Aorta (tissue), 5 donors: Measurements from ENCODE around the gene NEK1. TPM values are rescaled to one million over a fixed set of nuclear protein-coding genes. Genes with fewer than 3 reads are reported as not detected.

Source experiments
- ATAC-seq: fragments of 200-7000 bp; cut with Tn5 transposase; one replicate; pipeline ENCODE4 v1.9.1; 2022; ENCODE audit warnings: moderate library complexity; ENCODE audit not compliant: low FRiP score
- DNase-seq, 2 donors: peaks; one replicate each; pipeline ENCODE4 v3.0.0-alpha.2; 2020
- H3K27ac ChIP-seq, 2 donors: one replicate each; pipeline ENCODE4 v1.5.1; 2013; ENCODE audit warnings: low read length in 2 of 2, mild to moderate bottlenecking in 2 of 2, moderate library complexity in 2 of 2, control low read depth in 1 of 2, inconsistent platforms in 1 of 2, low read depth in 1 of 2
- H3K27me3 ChIP-seq, 2 donors: one replicate each; pipeline ENCODE4 v1.6.1; 2013; ENCODE audit warnings: control low read depth in 1 of 2, low read length in 1 of 2, mild to moderate bottlenecking in 1 of 2, moderate library complexity in 1 of 2; ENCODE audit not compliant: insufficient read depth in 2 of 2, control insufficient read depth in 1 of 2
- H3K36me3 ChIP-seq, 2 donors: one replicate each; pipeline ENCODE4 v1.6.1; 2013; ENCODE audit warnings: control low read depth in 1 of 2, low read length in 1 of 2, mild to moderate bottlenecking in 1 of 2; ENCODE audit not compliant: insufficient read depth in 2 of 2, control insufficient read depth in 1 of 2
- H3K4me1 ChIP-seq, 2 donors: one replicate each; pipeline ENCODE4 v1.6.1; 2013; ENCODE audit warnings: low read length in 2 of 2, control low read depth in 1 of 2, mild to moderate bottlenecking in 1 of 2, moderate library complexity in 1 of 2; ENCODE audit not compliant: insufficient read depth in 2 of 2, control insufficient read depth in 1 of 2
- H3K4me3 ChIP-seq, 2 donors: one replicate each; pipeline ENCODE4 v1.5.1; 2013; ENCODE audit warnings: low read length in 2 of 2, control low read depth in 1 of 2, mild to moderate bottlenecking in 1 of 2
- H3K9me3 ChIP-seq: one replicate; pipeline ENCODE4 v1.6.1; 2013; ENCODE audit warnings: mild to moderate bottlenecking, low read length; ENCODE audit not compliant: control insufficient read depth
- WGBS, 2 donors: extraction: QIAGEN DNeasy Blood & Tissue Kit; methylation state at CpG; one replicate each; pipeline ENCODE4 v1.1.7; 2013; 5-methylcytosine and 5-hydroxymethylcytosine counted together
- intact Hi-C, 2 donors: fragments of 100-400 bp; cut with DNase I; formaldehyde crosslinking; loops; one replicate each; pipeline versions ENCODE4 v1.14.2 to v1.15.0; 2022
- long read RNA-seq, 2 donors: library from polyadenylated mRNA; unstranded; transcript quantifications; one replicate each; pipeline ENCODE4 v2.0.0, GENCODE V29; 2020 to 2021
- polyA plus RNA-seq, 2 donors: library from polyadenylated mRNA; stranded (reverse); fragments of 200-250 nt; gene quantifications; one replicate each; pipeline ENCODE4 v1.2.3, GENCODE V29; 2013
- total RNA-seq, 2 donors: library from RNA; stranded (reverse); fragmentation: NEBNext Ultra II Directional; extraction: Animal tissue kit (Norgen Biotek cat#: 25700); gene quantifications; one replicate each; pipeline ENCODE4 v1.2.1, GENCODE V29; 2021
- donor health status: healthy with polysubstance abuse.
- donor health status: Bipolar disorder and iron deficiency.
- donor health status: DM: no; HTN: no; CAD: no.
- donor health status: DM: no; HTN: no; CAD: no.
- donor health status: DM: yes; HTN: yes; CAD: no.

NEK1 gene
- total RNA-seq (10 to 100 TPM; 17.6 to 24.4 TPM), polyA plus RNA-seq (1 to 10 TPM; 6.7 to 9.4 TPM)
- long read RNA-seq, donor 1, partial matches to known transcripts, result 38 of 58 reads
- long read RNA-seq, donor 1, other reads (novel, unspliced or antisense), result 20 of 58 reads
- long read RNA-seq, donor 2, partial matches to known transcripts, result 8 of 16 reads
- long read RNA-seq, donor 2, other reads (novel, unspliced or antisense), result 8 of 16 reads

GRCh38 chr4:169611991-169612870 lies at the start of gene NEK1:
Gene NEK1, minus strand, starts transcription at chr4:169612583. Its CDS starts 9,953 bp downstream, at chr4:169602630.
- peak within 1 kb of the TSS; percentile 52 to 60 for H3K4me3 ChIP-seq
- intact Hi-C loops, result loop anchor here (10.0 kb wide), 2 partner anchors 143 to 413 kb away; partner anchors contain the start of genes HPF1 (in 1 of the 2) and MFAP3L (in 1 of the 2)
- DNase-seq (peak; percentile 93 to 96), ATAC-seq (peak; percentile 99)
- 0% methylated on average over 61 of the region's 61 CpGs for WGBS, 2 donors
- no peaks in the 10 kb centered on the region for H3K36me3 ChIP-seq
- H3K27me3 ChIP-seq, result no peaks in the 10 kb centered on the region
- H3K4me1 ChIP-seq, result peaks cover 0 to 1% of the 10 kb centered on the region in 2 donors
- H3K9me3 ChIP-seq, result no peaks in the 10 kb centered on the region
- H3K27ac ChIP-seq, result peak within 1 kb of the TSS in 1 of 2 donors; percentile 80

GRCh38 chr4:169661761-169662160 lies 49.4 kb upstream of the NEK1 start:
- Histone ChIP-seq H3K4me1 (no peaks in the 10 kb centered on the region), H3K27ac (no peak overlapping the region), H3K4me3 (no peak overlapping the region), H3K27me3 (no peaks in the 10 kb centered on the region), H3K9me3 (no peaks in the 10 kb centered on the region), H3K36me3 (peaks cover 0 to 2% of the 10 kb centered on the region in 2 donors)
- ATAC-seq (no peak), DNase-seq (no peak)
- intact Hi-C loops, result no loop called here
- WGBS, 2 donors, result 92 to 94% methylated on average over 1 of the region's 1 CpG

GRCh38 chr4:169660929-169661328 lies 48.5 kb upstream of the NEK1 start:
- WGBS, 2 donors, result 73 to 75% methylated on average over 3 of the region's 3 CpGs
- no peaks in the 10 kb centered on the region for H3K9me3 ChIP-seq
- DNase-seq (no peak), ATAC-seq (no peak)
- no peaks in the 10 kb centered on the region for H3K4me1 ChIP-seq
- H3K36me3 ChIP-seq, result no peaks in the 10 kb centered on the region
- intact Hi-C loops, result no loop called here
- H3K4me3 ChIP-seq, result no peak overlapping the region
- H3K27me3 ChIP-seq, result no peaks in the 10 kb centered on the region
- H3K27ac ChIP-seq, result no peak overlapping the region

- ATAC-seq (peak; percentile 98), DNase-seq (peak in 1 of 2 donors; percentile 63)
- H3K27ac ChIP-seq, result peak overlapping the region; percentile 40 to 57
- intact Hi-C loops, result loop anchor here in 1 of 2 donors (5.0 kb wide), 1 partner anchor 38 kb away; the partner anchor contains the start of gene CLCN3
- no peaks in the 10 kb centered on the region for H3K4me1 ChIP-seq
- no peaks in the 10 kb centered on the region for H3K9me3 ChIP-seq
- H3K4me3 ChIP-seq, result peak overlapping the region; percentile 76 to 81
- H3K27me3 ChIP-seq, result no peaks in the 10 kb centered on the region
- WGBS, 2 donors, result 2% methylated on average over 14 of the region's 14 CpGs
- no peaks in the 10 kb centered on the region for H3K36me3 ChIP-seq
Measured at GRCh38 chr4:169659716-169660670, 47.6 kb upstream of the NEK1 start.

GRCh38 chr4:169658975-169659715 lies 46.8 kb upstream of the NEK1 start:
- intact Hi-C loops, result loop anchor here in 1 of 2 donors (5.0 kb wide), 1 partner anchor 37 kb away; the partner anchor contains the start of gene CLCN3
- H3K36me3 ChIP-seq, result no peaks in the 10 kb centered on the region
- peak; percentile 4 for ATAC-seq
- DNase-seq, result no peak
- H3K27me3 ChIP-seq, result no peaks in the 10 kb centered on the region
- H3K4me3 ChIP-seq, result no peak overlapping the region
- WGBS, 2 donors, result 52 to 58% methylated on average over 6 of the region's 6 CpGs
- no peaks in the 10 kb centered on the region for H3K9me3 ChIP-seq
- H3K4me1 ChIP-seq, result no peaks in the 10 kb centered on the region
- no peak overlapping the region for H3K27ac ChIP-seq

- DNase-seq (no peak), ATAC-seq (no peak)
- Histone ChIP-seq H3K36me3 (no peaks in the 10 kb centered on the region), H3K27ac (no peak overlapping the region), H3K4me1 (no peaks in the 10 kb centered on the region), H3K4me3 (no peak overlapping the region), H3K9me3 (no peaks in the 10 kb centered on the region), H3K27me3 (no peaks in the 10 kb centered on the region)
- intact Hi-C loops, result loop anchor here in 1 of 2 donors (5.0 kb wide), 1 partner anchor 36 kb away; the partner anchor contains the start of gene CLCN3
- WGBS, 2 donors, result 93% methylated on average over 2 of the region's 2 CpGs
Measured at GRCh38 chr4:169658196-169658595, 45.8 kb upstream of the NEK1 start.

GRCh38 chr4:169657470-169658107 lies 45.2 kb upstream of the NEK1 start:
- H3K36me3 ChIP-seq, result no peaks in the 10 kb centered on the region
- no peak overlapping the region for H3K4me3 ChIP-seq
- no peak for ATAC-seq
- H3K27ac ChIP-seq, result no peak overlapping the region
- DNase-seq, result no peak
- H3K9me3 ChIP-seq, result no peaks in the 10 kb centered on the region
- intact Hi-C loops, result loop anchor here in 1 of 2 donors (5.0 kb wide), 1 partner anchor 35 kb away; the partner anchor contains the start of gene CLCN3
- no peaks in the 10 kb centered on the region for H3K4me1 ChIP-seq
- 91 to 92% methylated on average over 3 of the region's 3 CpGs for WGBS, 2 donors
- H3K27me3 ChIP-seq, result no peaks in the 10 kb centered on the region
